K562 (cell line): ENCODE results near the gene HNRNPK. TPM values are rescaled to one million over a fixed set of nuclear protein-coding genes. Genes with fewer than 3 reads are reported as not detected.
A peak's percentile ranks its signal among the peaks of the same experiment; 100 is the strongest.

Source experiments
- ATAC-seq: fragments of 200-7000 bp; cut with Tn5 transposase; 3 replicates; pipeline ENCODE4 v1.9.1; 2020; ENCODE audit warnings: moderate library complexity
- Bru-seq: library from RNA; stranded (reverse); fragments of 400-500 nt; gene quantifications from one replicate; lab custom pipeline; 2021; lab: Mats Ljungman, UMichigan
- BruChase-seq, 2 experiments: library from RNA; stranded (reverse); fragments of 400-500 nt; gene quantifications; one replicate each; lab custom pipeline; 2021; lab: Mats Ljungman, UMichigan
- BruUV-seq: library from RNA; stranded (reverse); fragments of 400-500 nt; replicated peaks from 2 replicates; lab custom pipeline; 2021; lab: Mats Ljungman, UMichigan
- CTCF ChIA-PET: fragments of 300-600 bp; formaldehyde crosslinking; extraction: SDS; loops from one replicate; lab custom pipeline; 2021; ENCODE audit warnings: low intra/inter-chr PET ratio; lab: Yijun Ruan, JAX
- POLR2A ChIA-PET: fragments of 300-600, 350-650 bp; sonication (Branson Sonifier 250); formaldehyde crosslinking; extraction: SDS; loops from one replicate; lab custom pipeline; 2021; ENCODE audit warnings: antibody characterized with exemption, inconsistent platforms; lab: Yijun Ruan, JAX
- DNase-seq, 4 experiments: peaks; one replicate each; pipeline versions ENCODE4 v3.0.0 to v3.0.0-alpha.2; 2011 to 2018; ENCODE audit warnings: low spot score in 3 of 4, mixed read lengths in 3 of 4; ENCODE audit errors: extremely low read depth in 1 of 4
- FAIRE-seq: peaks from 2 replicates; lab custom pipeline; 2011; peaks lifted over from hg19 to GRCh38; lab: Jason Lieb, UNC
- H2AFZ ChIP-seq: 2 replicates; pipeline ENCODE4 v1.6.0; 2011; ENCODE audit warnings: low read depth, low read length, control low read depth, inconsistent platforms
- H3K27ac ChIP-seq: fragments of 200-600 bp; 3 replicates; pipeline ENCODE4 v1.8.0; 2011; ENCODE audit warnings: low read depth, mild to moderate bottlenecking, control low read depth, inconsistent platforms, low read length, moderate library complexity, mixed read lengths; ENCODE audit errors: extremely low read depth
- H3K27me3 ChIP-seq, 2 experiments: fragments of 300-600 bp in 1 of 2; 2 replicates in 1 of 2; 3 replicates in 1 of 2; pipeline versions ENCODE4 v1.6.0 to v1.8.0; 2011; ENCODE audit warnings: inconsistent platforms in 2 of 2, low read length in 2 of 2, mild to moderate bottlenecking in 1 of 2, mixed read lengths in 1 of 2, moderate library complexity in 1 of 2; ENCODE audit not compliant: control insufficient read depth in 2 of 2, insufficient read depth in 2 of 2
- H3K36me3 ChIP-seq: fragments of 300-600 bp; 3 replicates; pipeline ENCODE4 v1.8.0; 2011; ENCODE audit warnings: mild to moderate bottlenecking, low read length, inconsistent platforms; ENCODE audit not compliant: control insufficient read depth, insufficient read depth
- H3K4me1 ChIP-seq, 2 experiments: fragments of 200-600 bp in 1 of 2; replicated peaks in 1 of 2; 2 replicates in 1 of 2; 3 replicates in 1 of 2; pipeline versions ENCODE4 v1.5.1 to v1.8.0; 2011; ENCODE audit warnings: inconsistent platforms in 2 of 2, low read length in 2 of 2, mild to moderate bottlenecking in 1 of 2, mixed read lengths in 1 of 2, moderate library complexity in 1 of 2; ENCODE audit not compliant: control insufficient read depth in 2 of 2, insufficient read depth in 2 of 2
- H3K4me2 ChIP-seq: 2 replicates; pipeline ENCODE4 v1.6.1; 2011; ENCODE audit warnings: low read length, control low read depth, inconsistent platforms, mixed read lengths; ENCODE audit not compliant: insufficient read depth
- H3K4me3 ChIP-seq: fragments of 200-600 bp; sonication (generic), shearing (Covaris generic); 2 replicates; pipeline ENCODE4 v1.5.1; 2016; ENCODE audit warnings: control low read depth, inconsistent platforms
- H3K79me2 ChIP-seq: fragments of 200-600 bp; 3 replicates; pipeline ENCODE4 v1.8.0; 2011; ENCODE audit warnings: low read length, inconsistent platforms; ENCODE audit not compliant: control insufficient read depth, insufficient read depth
- H3K9ac ChIP-seq, 2 experiments: 2 replicates each; pipeline versions ENCODE4 v1.6.0 to v1.6.1; 2011; ENCODE audit warnings: low read depth in 2 of 2, low read length in 2 of 2, control low read depth in 1 of 2, inconsistent platforms in 1 of 2, mild to moderate bottlenecking in 1 of 2, mixed read lengths in 1 of 2; ENCODE audit not compliant: insufficient read depth in 1 of 2
- H3K9me1 ChIP-seq: one replicate; pipeline ENCODE4 v1.6.0; 2011; ENCODE audit warnings: inconsistent platforms, mild to moderate bottlenecking, low read length, moderate library complexity; ENCODE audit not compliant: control insufficient read depth, insufficient read depth
- H3K9me3 ChIP-seq: replicated peaks from 2 replicates; pipeline ENCODE4 v1.5.1; 2011; ENCODE audit warnings: low read depth, low read length, inconsistent platforms; ENCODE audit not compliant: control insufficient read depth, insufficient read depth
- H4K20me1 ChIP-seq: replicated peaks from 2 replicates; pipeline ENCODE4 v1.6.1; 2011; ENCODE audit warnings: low read length, inconsistent platforms, mixed read lengths; ENCODE audit not compliant: control insufficient read depth, insufficient read depth
- FIP1L1 ChIP-seq: fragments of 200-400 bp; formaldehyde crosslinking; IDR thresholded peaks from 2 replicates; pipeline ENCODE4 v1.6.1; 2018; ENCODE audit warnings: mild to moderate bottlenecking, low read depth, low read length; ENCODE audit not compliant: poor library complexity, severe bottlenecking
- NRF1 ChIP-seq, 2 experiments: fragments of 450-650 bp; IDR thresholded peaks in 1 of 2; conservative IDR thresholded peaks in 1 of 2; 2 replicates each; pipeline ENCODE4 v1.6.1; 2014; ENCODE audit warnings: mild to moderate bottlenecking in 2 of 2
- POLR2A ChIP-seq: fragments of 450-650 bp; conservative IDR thresholded peaks from 2 replicates; pipeline ENCODE4 v1.6.1; 2016
- SNRNP70 ChIP-seq: fragments of 200-400 bp; formaldehyde crosslinking; optimal IDR thresholded peaks from 2 replicates; pipeline ENCODE3; 2017; ENCODE audit warnings: low read depth, low read length
- ZNF695 ChIP-seq: fragments of 450-650 bp; formaldehyde crosslinking; IDR thresholded peaks from 2 replicates; pipeline ENCODE4 v1.4.0; 2020; ENCODE audit warnings: mild to moderate bottlenecking, moderate library complexity
- WGBS: fragments of 100-300 bp; shearing (Covaris generic); methylation state at CpG from one replicate; pipeline ENCODE4 v1.1.6; 2016; ENCODE audit warnings: low coverage, mixed read lengths; ENCODE audit not compliant: insufficient coverage; ENCODE audit errors: missing lambda C conversion rate; 5-methylcytosine and 5-hydroxymethylcytosine counted together
- in situ Hi-C: fragments of 300-500 bp; cut with MboI; formaldehyde crosslinking; loops from 4 replicates; pipeline ENCODE4 v1.15.0; 2018; ENCODE audit warnings: inconsistent platforms, mixed read lengths
- intact Hi-C: fragments of 100-400 bp; cut with micrococcal nuclease; formaldehyde crosslinking; loops from 2 replicates; pipeline ENCODE4 v1.14.2; 2022
- long read RNA-seq, 3 experiments: library from polyadenylated mRNA in 2 of 3; library from RNA in 1 of 3; unstranded in 2 of 3; stranded (forward) in 1 of 3; transcript quantifications; one replicate each; pipeline ENCODE4 v2.0.0, GENCODE V29; 2019 to 2022
- polyA minus RNA-seq, 3 experiments: library from RNA; depleted of rRNA, polyadenylated mRNA; stranded (reverse); fragments of >200 nt; gene quantifications; 2 replicates each; pipeline ENCODE4 v1.2.3, GENCODE V29; 2011
- polyA plus RNA-seq, 8 experiments: library from polyadenylated mRNA; depleted of rRNA in 4 of 8; stranded (reverse) in 5 of 8; unstranded in 3 of 8; fragments of >200 nt; fragmentation: Nextera tagmentation in 2 of 8; fragmentation: Illumina TruSeq in 1 of 8; extraction: Ambion mirVana in 2 of 8; extraction: Trizol in 1 of 8; gene quantifications; 2 replicates each; pipeline versions ENCODE4 v1.2.1 to v1.2.3, GENCODE V29; 2011 to 2014; ENCODE audit warnings: inconsistent platforms in 1 of 8, missing spikeins in 1 of 8
- total RNA-seq, 7 experiments: library from RNA; depleted of rRNA in 6 of 7; stranded (reverse); fragments of >200 nt in 6 of 7; fragmentation: Illumina TruSeq in 2 of 7; extraction: Trizol in 2 of 7; gene quantifications; 2 replicates each; pipeline versions ENCODE4 v1.2.1 to v1.2.3, GENCODE V29; 2011 to 2021; ENCODE audit warnings: low replicate concordance in 1 of 7
- TF ChIP-seq, protein P1 (sequence below), 2 experiments: IDR thresholded peaks; 2 replicates each; pipeline ENCODE4 v1.6.1; 2011; ENCODE audit warnings: borderline replicate concordance in 1 of 2, control low read depth in 1 of 2, low read depth in 1 of 2, low read length in 1 of 2, mild to moderate bottlenecking in 1 of 2, mixed read lengths in 1 of 2, moderate library complexity in 1 of 2; ENCODE audit not compliant: insufficient read depth in 1 of 2, insufficient read length in 1 of 2, poor library complexity in 1 of 2, severe bottlenecking in 1 of 2; ENCODE audit errors: extremely low read depth in 1 of 2
- TF ChIP-seq, protein P2 (sequence below), 2 experiments: IDR thresholded peaks in 1 of 2; conservative IDR thresholded peaks in 1 of 2; 2 replicates each; pipeline ENCODE4 v1.6.1; 2016; ENCODE audit warnings: low read depth in 2 of 2, mild to moderate bottlenecking in 1 of 2, missing compliant biosample characterization in 1 of 2, missing genetic modification characterization in 1 of 2, moderate library complexity in 1 of 2
- TF ChIP-seq, protein P3 (sequence below): sonication (generic); formaldehyde crosslinking; IDR thresholded peaks from 2 replicates; pipeline ENCODE4 v1.8.1; 2022; ENCODE audit warnings: missing genetic modification reagents

The HNRNPK gene
- 356 and 598 TPM in 2 replicates for total RNA-seq (2011; cell fraction: chromatin; rRNA removed; ENCODE audit: low replicate concordance)
- 228 and 233 TPM in 2 replicates for total RNA-seq (2011; cell fraction: nucleolus; rRNA removed)
- 308 and 408 TPM in 2 replicates for total RNA-seq (2011; cell fraction: nucleoplasm; rRNA removed)
- total RNA-seq (2014; rRNA removed) (618 and 644 TPM in 2 replicates), total RNA-seq (2014; rRNA removed; fragmentation: Illumina TruSeq; extraction: Trizol) (459 and 532 TPM in 2 replicates), total RNA-seq (2015; rRNA removed; fragmentation: Illumina TruSeq; extraction: Trizol) (625 and 667 TPM in 2 replicates), total RNA-seq (2021) (505 and 531 TPM in 2 replicates), polyA plus RNA-seq (2011; rRNA removed) (462 and 670 TPM in 2 replicates), polyA plus RNA-seq (2014; fragmentation: Illumina TruSeq; extraction: Trizol) (718 and 883 TPM in 2 replicates), polyA plus RNA-seq (2014; fragmentation: Nextera tagmentation; extraction: Ambion mirVana) (100 to 1,000 TPM; 224 to 434 TPM), polyA plus RNA-seq (2014; rRNA removed) (740 and 789 TPM in 2 replicates), polyA minus RNA-seq (2011; rRNA and poly(A)+ RNA removed) (665 and 715 TPM in 2 replicates), Bru-seq, nascent RNA (percentile 99 among the genes with signal in this experiment), BruChase-seq, experiment 1, labeled RNA remaining after a 2-hour chase (percentile 99 among the genes with signal in this experiment), BruChase-seq, experiment 2, labeled RNA remaining after a 6-hour chase (percentile 99 among the genes with signal in this experiment)
- polyA plus RNA-seq (2011; cell fraction: cytosol; rRNA removed) = 427 and 490 TPM in 2 replicates
- polyA plus RNA-seq (2011; cell fraction: nucleus; rRNA removed) = 679 and 733 TPM in 2 replicates
- polyA plus RNA-seq (2012) = 428 and 630 TPM in 2 replicates
- 333 and 409 TPM in 2 replicates for polyA minus RNA-seq (2011; cell fraction: cytosol; rRNA and poly(A)+ RNA removed)
- polyA minus RNA-seq (2011; cell fraction: nucleus; rRNA and poly(A)+ RNA removed) = 447 and 633 TPM in 2 replicates
- long read RNA-seq, experiment 1, partial matches to known transcripts = 134 of 943 reads
- long read RNA-seq, experiment 1, other reads (novel, unspliced or antisense) = 806 of 943 reads
- long read RNA-seq, experiment 2, partial matches to known transcripts = 168 of 648 reads
- long read RNA-seq, experiment 2, other reads (novel, unspliced or antisense) = 475 of 648 reads
- long read RNA-seq, experiment 3, partial matches to known transcripts = 61 of 562 reads
- long read RNA-seq, experiment 3, other reads (novel, unspliced or antisense) = 500 of 562 reads

DNA sequence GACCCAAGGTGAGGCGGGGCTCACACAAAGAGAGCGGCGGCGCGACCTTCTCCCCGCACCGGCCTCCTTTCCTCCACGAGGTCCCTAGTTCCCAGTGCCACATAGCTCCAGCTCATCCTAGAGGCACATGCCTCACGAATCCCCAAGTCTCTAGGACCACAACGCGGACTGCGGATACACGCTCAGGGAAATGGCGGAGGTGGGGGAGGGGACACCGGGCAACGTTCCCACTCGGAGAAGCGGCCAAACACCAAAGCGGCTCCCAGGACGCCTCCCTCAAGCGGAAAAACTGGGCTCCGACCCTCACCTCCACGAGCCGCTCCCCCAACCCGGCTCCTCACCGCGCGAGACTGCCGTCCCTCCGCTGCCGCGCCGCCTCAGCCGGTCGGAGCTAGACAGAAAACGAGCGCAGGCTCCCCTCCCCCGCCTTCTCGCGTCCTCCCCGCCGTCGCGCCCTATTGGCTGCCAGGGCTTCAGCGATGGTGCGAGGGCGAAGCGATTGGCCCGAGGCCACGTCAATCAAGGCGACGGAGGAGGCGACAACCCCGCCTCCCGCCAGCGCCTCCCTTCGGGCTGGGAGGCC is at the start of gene HNRNPK:
Gene HNRNPK (minus strand): TSS at position 404 of the 583 bp plus-strand sequence. CDS start 1,963 bp downstream, outside the sequence.
- Histone ChIP-seq H3K9ac (peak within 1 kb of the TSS; percentile 100), H3K27ac (peak within 1 kb of the TSS; percentile 100), H3K4me2 (peak within 1 kb of the TSS; percentile 94), H3K27me3 (no peaks in the 10 kb centered on the region), H3K36me3 (peaks cover 44% of the 10 kb centered on the region), H3K9me1 (no peaks in the 10 kb centered on the region), H3K4me3 (peak within 1 kb of the TSS; percentile 74), H2AFZ (peak within 1 kb of the TSS; percentile 92), H4K20me1 (peaks cover 21% of the 10 kb centered on the region), H3K79me2 (peaks cover 97% of the 10 kb centered on the region), H3K9me3 (no peaks in the 10 kb centered on the region), H3K4me1 (0 out of 5 replicates have a peak, but pooled peaks cover 0 to 7% of the 10 kb centered on the region in 2 experiments)
- in situ Hi-C loops = no loop called here
- no TSS peak for BruUV-seq
- intact Hi-C loops = loop anchor here (10.0 kb wide), 1 partner anchor 275 kb away; the partner anchor contains the start of gene UBQLN1
- DNase-seq (peak; percentile 97 to 99 (median 97)), FAIRE-seq (no peak), ATAC-seq (peak; percentile 81)
- 2% methylated on average over 26 of the region's 57 CpGs for WGBS
- ChIA-PET CTCF (no interaction called here), POLR2A (interaction anchor here (0.6 to 1.8 kb wide), 12 partner anchors 8 to 271 kb away, joined by 3 to 16 read pairs (median 4); a partner anchor contains a TSS)
- TF ChIP-seq, protein P1, sequence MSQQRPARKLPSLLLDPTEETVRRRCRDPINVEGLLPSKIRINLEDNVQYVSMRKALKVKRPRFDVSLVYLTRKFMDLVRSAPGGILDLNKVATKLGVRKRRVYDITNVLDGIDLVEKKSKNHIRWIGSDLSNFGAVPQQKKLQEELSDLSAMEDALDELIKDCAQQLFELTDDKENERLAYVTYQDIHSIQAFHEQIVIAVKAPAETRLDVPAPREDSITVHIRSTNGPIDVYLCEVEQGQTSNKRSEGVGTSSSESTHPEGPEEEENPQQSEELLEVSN (IDR thresholded peaks at IDR 0.05; ENCODE audit: borderline replicate concordance in 1 of 2, extremely low read depth in 1 of 2, insufficient read depth in 1 of 2, insufficient read length in 1 of 2, low read depth in 1 of 2, low read length in 1 of 2, poor library complexity in 1 of 2, severe bottlenecking in 1 of 2) = peak in 1 of 2 experiments; percentile 7
- TF ChIP-seq, protein P2, sequence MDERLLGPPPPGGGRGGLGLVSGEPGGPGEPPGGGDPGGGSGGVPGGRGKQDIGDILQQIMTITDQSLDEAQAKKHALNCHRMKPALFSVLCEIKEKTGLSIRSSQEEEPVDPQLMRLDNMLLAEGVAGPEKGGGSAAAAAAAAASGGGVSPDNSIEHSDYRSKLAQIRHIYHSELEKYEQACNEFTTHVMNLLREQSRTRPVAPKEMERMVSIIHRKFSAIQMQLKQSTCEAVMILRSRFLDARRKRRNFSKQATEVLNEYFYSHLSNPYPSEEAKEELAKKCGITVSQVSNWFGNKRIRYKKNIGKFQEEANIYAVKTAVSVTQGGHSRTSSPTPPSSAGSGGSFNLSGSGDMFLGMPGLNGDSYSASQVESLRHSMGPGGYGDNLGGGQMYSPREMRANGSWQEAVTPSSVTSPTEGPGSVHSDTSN (CRISPR knock-in tag; IDR thresholded peaks at IDR 0.05; ENCODE audit: low read depth) = peak; percentile 95
- TF ChIP-seq, protein P2 (tag; conservative IDR thresholded peaks at IDR 0.05; ENCODE audit: low read depth) = peak; percentile 97
- TF ChIP-seq FIP1L1 (peak; percentile 17), SNRNP70 (no peak), ZNF695 (CRISPR knock-in tag) (no peak), POLR2A (peak; percentile 84), NRF1 (conservative IDR thresholded peaks at IDR 0.05 in 1 of 2, IDR thresholded peaks at IDR 0.05 in 1 of 2) (peak; percentile 49 to 59; a peak in 2 of 4 replicates)
- TF ChIP-seq, protein P3, sequence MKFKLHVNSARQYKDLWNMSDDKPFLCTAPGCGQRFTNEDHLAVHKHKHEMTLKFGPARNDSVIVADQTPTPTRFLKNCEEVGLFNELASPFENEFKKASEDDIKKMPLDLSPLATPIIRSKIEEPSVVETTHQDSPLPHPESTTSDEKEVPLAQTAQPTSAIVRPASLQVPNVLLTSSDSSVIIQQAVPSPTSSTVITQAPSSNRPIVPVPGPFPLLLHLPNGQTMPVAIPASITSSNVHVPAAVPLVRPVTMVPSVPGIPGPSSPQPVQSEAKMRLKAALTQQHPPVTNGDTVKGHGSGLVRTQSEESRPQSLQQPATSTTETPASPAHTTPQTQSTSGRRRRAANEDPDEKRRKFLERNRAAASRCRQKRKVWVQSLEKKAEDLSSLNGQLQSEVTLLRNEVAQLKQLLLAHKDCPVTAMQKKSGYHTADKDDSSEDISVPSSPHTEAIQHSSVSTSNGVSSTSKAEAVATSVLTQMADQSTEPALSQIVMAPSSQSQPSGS (CRISPR knock-in tag) = no peak
